HG03060 (cell line): ENCODE data around the gene ALAD.
"Not testable (repeated sequence)": the region's sequence is repeated elsewhere in the genome, so short reads cannot be mapped to it uniquely, and the experiment has no call there.

Experiments used
- ATAC-seq: cut with Tn5 transposase; IDR thresholded peaks from one replicate; pipeline ENCODE4 v1.9.1; 2021; ENCODE audit warnings: low read depth, moderate number of reproducible peaks; ENCODE audit not compliant: unreplicated experiment

ALAD gene

GRCh38 chr9:113375057-113376023 lies 25.7 kb downstream of the ALAD start:
- ATAC-seq, result no peak

- ATAC-seq, result no peak
Measured at GRCh38 chr9:113373676-113374392, 27.2 kb downstream of the ALAD start.

GRCh38 chr9:113373256-113373655 lies 27.8 kb downstream of the ALAD start:
- ATAC-seq, result no peak

GRCh38 chr9:113372059-113372458 lies 29.0 kb downstream of the ALAD start:
- ATAC-seq, result no peak

- no peak for ATAC-seq
Measured at GRCh38 chr9:113370806-113371325, 30.2 kb downstream of the ALAD start.

GRCh38 chr9:113369855-113370140 lies 31.3 kb downstream of the ALAD start:
- ATAC-seq, result no peak

GRCh38 chr9:113368982-113369854 lies 31.9 kb downstream of the ALAD start:
- ATAC-seq, result no peak

GRCh38 chr9:113368348-113368981 lies 32.6 kb downstream of the ALAD start:
- no peak for ATAC-seq

- ATAC-seq, result not testable (repeated sequence)
Measured at GRCh38 chr9:113365652-113366051, 35.4 kb downstream of the ALAD start.

- no peak for ATAC-seq
Measured at GRCh38 chr9:113364951-113365350, 36.1 kb downstream of the ALAD start.

- no peak for ATAC-seq
Measured at GRCh38 chr9:113363336-113363735, 37.7 kb downstream of the ALAD start.

- ATAC-seq, result no peak
Measured at GRCh38 chr9:113361304-113362018, 39.6 kb downstream of the ALAD start.

GRCh38 chr9:113360242-113360842 lies 40.7 kb downstream of the ALAD start:
- ATAC-seq, result no peak

- no peak for ATAC-seq
Measured at GRCh38 chr9:113359385-113359784, 41.7 kb downstream of the ALAD start.

GRCh38 chr9:113356686-113357292 lies 44.3 kb downstream of the ALAD start:
- no peak for ATAC-seq

- no peak for ATAC-seq
Measured at GRCh38 chr9:113355040-113355596, 46.0 kb downstream of the ALAD start.

GRCh38 chr9:113352411-113352810 lies 48.7 kb downstream of the ALAD start:
- ATAC-seq, result no peak

GRCh38 chr9:113352006-113352405 lies 49.1 kb downstream of the ALAD start:
- ATAC-seq, result no peak
